Ishikawa (cell line): ENCODE results near the gene UBE2C.

Experiments
- CREB1 ChIP-seq: IDR thresholded peaks from 2 replicates; pipeline ENCODE4 v1.6.1; 2012; ENCODE audit warnings: low read depth
- EGR1 ChIP-seq: IDR thresholded peaks from 2 replicates; pipeline ENCODE4 v1.6.1; 2012
- EP300 ChIP-seq: IDR thresholded peaks from 2 replicates; pipeline ENCODE4 v1.6.1; 2012; ENCODE audit warnings: borderline replicate concordance
- NFIC ChIP-seq: IDR thresholded peaks from 2 replicates; pipeline ENCODE4 v1.6.1; 2012
- RAD21 ChIP-seq: IDR thresholded peaks from 2 replicates; pipeline ENCODE4 v1.6.1; 2012; ENCODE audit warnings: low read depth
- REST ChIP-seq: IDR thresholded peaks from 2 replicates; pipeline ENCODE4 v1.6.1; 2012; ENCODE audit warnings: low read depth, mild to moderate bottlenecking
- TCF12 ChIP-seq: IDR thresholded peaks from 2 replicates; pipeline ENCODE4 v1.6.1; 2012; ENCODE audit warnings: low read depth
- YY1 ChIP-seq: IDR thresholded peaks from 2 replicates; pipeline ENCODE4 v1.6.1; 2012; ENCODE audit warnings: low read depth
- TF ChIP-seq, protein P1 (sequence below): IDR thresholded peaks from 2 replicates; pipeline ENCODE4 v1.6.1; 2012
- TF ChIP-seq, protein P2 (sequence below): IDR thresholded peaks from 2 replicates; pipeline ENCODE4 v1.6.1; 2012

DNA sequence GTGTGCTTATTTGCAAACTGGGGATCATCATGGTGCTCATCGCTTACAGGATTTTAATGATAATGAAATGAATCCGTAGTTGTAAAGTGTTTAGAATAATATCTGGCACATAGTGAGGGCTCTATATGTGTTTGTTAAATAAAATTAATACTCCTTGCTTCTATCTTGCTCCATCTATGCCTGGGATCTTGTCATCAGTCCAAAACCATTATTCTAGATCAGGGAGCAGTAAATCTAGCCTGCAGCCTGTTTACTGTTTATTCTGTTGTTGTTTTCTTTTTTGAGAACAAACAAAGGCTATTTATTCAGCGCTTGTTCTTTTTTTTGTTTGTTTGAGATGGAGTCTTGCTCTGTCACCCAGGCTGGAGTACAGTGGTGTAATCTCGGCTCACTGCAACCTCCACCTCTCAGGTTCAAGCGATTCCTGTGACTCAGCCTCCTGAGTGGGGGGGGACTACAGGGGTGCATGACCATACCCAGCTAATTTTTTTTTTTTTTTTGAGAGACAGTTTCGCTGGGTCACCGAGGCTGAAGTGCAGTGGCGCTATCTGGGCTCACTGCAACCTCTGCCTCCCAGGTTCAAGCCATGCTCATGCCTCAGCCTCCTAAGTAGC, 36.6 kb downstream of the UBE2C start:
- TF ChIP-seq REST (no peak), EP300 (no peak), EGR1 (no peak), RAD21 (no peak), NFIC (no peak), CREB1 (no peak), TCF12 (no peak), YY1 (no peak)
- TF ChIP-seq, protein P1, sequence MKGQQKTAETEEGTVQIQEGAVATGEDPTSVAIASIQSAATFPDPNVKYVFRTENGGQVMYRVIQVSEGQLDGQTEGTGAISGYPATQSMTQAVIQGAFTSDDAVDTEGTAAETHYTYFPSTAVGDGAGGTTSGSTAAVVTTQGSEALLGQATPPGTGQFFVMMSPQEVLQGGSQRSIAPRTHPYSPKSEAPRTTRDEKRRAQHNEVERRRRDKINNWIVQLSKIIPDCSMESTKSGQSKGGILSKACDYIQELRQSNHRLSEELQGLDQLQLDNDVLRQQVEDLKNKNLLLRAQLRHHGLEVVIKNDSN = no peak
- TF ChIP-seq, protein P2, sequence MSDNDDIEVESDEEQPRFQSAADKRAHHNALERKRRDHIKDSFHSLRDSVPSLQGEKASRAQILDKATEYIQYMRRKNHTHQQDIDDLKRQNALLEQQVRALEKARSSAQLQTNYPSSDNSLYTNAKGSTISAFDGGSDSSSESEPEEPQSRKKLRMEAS = no peak
